Ovary (tissue), 9 donors: ENCODE data around the gene SRCAP. TPM values are rescaled to one million over a fixed set of nuclear protein-coding genes. Genes with fewer than 3 reads are reported as not detected.

Experiments
- DNase-seq, 5 donors: peaks; one replicate each; pipeline ENCODE4 v3.0.0-alpha.2; 2019 to 2020
- H3K27ac ChIP-seq, 2 donors: fragments of 200-600 bp; one replicate each; pipeline versions ENCODE4 v1.5.1 to v1.8.0; 2019 to 2022
- H3K27me3 ChIP-seq: fragments of 200-600 bp; one replicate; pipeline ENCODE4 v1.8.0; 2022
- H3K36me3 ChIP-seq: fragments of 200-600 bp; sonication (generic); one replicate; pipeline ENCODE4 v1.5.1; 2019
- H3K4me1 ChIP-seq: one replicate; pipeline ENCODE4 v1.8.1; 2013; ENCODE audit warnings: mild to moderate bottlenecking, moderate library complexity; ENCODE audit not compliant: insufficient read depth
- H3K4me3 ChIP-seq: fragments of 200-600 bp; sonication (generic); one replicate; pipeline ENCODE4 v1.5.1; 2017
- H3K9me3 ChIP-seq, 2 donors: fragments of 200-600 bp in 1 of 2; sonication (generic) in 1 of 2; one replicate each; pipeline versions ENCODE4 v1.5.1 to v1.8.1; 2013 to 2019; ENCODE audit warnings: mild to moderate bottlenecking in 1 of 2, moderate library complexity in 1 of 2
- EP300 ChIP-seq: sonication (generic); formaldehyde crosslinking; IDR thresholded peaks from one replicate; pipeline ENCODE4 v1.6.1; 2017; ENCODE audit warnings: antibody characterized with exemption
- POLR2A ChIP-seq: fragments of 450-650 bp; IDR thresholded peaks from one replicate; pipeline ENCODE4 v1.6.1; 2017; ENCODE audit warnings: antibody characterized with exemption, mild to moderate bottlenecking, moderate library complexity
- WGBS, 3 donors: extraction: QIAGEN DNeasy Blood & Tissue Kit in 1 of 3; methylation state at CpG; one replicate each; pipeline versions ENCODE4 v1.1.5 to v1.1.7; 2013 to 2017; 5-methylcytosine and 5-hydroxymethylcytosine counted together
- intact Hi-C, 4 donors: fragments of 100-400 bp; cut with DNase I; formaldehyde crosslinking; loops; one replicate each; pipeline versions ENCODE4 v1.11.0 to v1.15.1; 2022 to 2023
- polyA plus RNA-seq, 2 donors: library from polyadenylated mRNA; stranded (reverse); fragments of 200-250 nt in 1 of 2; fragments of 350-450 nt in 1 of 2; fragmentation: Illumina TruSeq in 1 of 2; extraction: RNeasy Lipid Tissue Mini Kit (QIAGEN cat#74804) in 1 of 2; gene quantifications; one replicate each; pipeline ENCODE4 v1.2.3, GENCODE V29; 2013 to 2014
- total RNA-seq, 7 donors: library from RNA; depleted of rRNA in 2 of 7; stranded (reverse); fragments of >200 nt in 2 of 7; fragmentation: NEBNext Ultra II Directional in 3 of 7; extraction: Animal tissue kit (Norgen Biotek cat#: 25700) in 3 of 7; gene quantifications; one replicate each; pipeline versions ENCODE4 v1.1.0 to v1.2.4, GENCODE V29; 2016 to 2023
- TF ChIP-seq, protein P1 (sequence below), 3 donors: fragments of 450-650 bp in 2 of 3; fragments of 200-600 bp in 1 of 3; IDR thresholded peaks; one replicate each; pipeline versions ENCODE4 v1.5.1 to v1.8.0; 2016 to 2022; ENCODE audit warnings: antibody characterized with exemption in 3 of 3, mild to moderate bottlenecking in 1 of 3
- donor health status: DM: no; HTN: no; CAD: no; lungs with moderate emphysema.
- donor health status: DM: no; HTN: no; CAD: no.
- donor health status: Bipolar disorder and iron deficiency.
- donor health status: DM: yes; HTN: yes; CAD: no.
- donor health status: DM: no; HTN: no; CAD: no.
- donor health status: DM: yes; HTN: yes; CAD: no.

Gene SRCAP
- total and polyA plus RNA-seq, 9 donors = 11.4 to 73.1 (median 46.1) TPM

GRCh38 chr16:30697264-30698138, 1.5 kb upstream of the SRCAP start:
- WGBS, 3 donors = 7 to 8% (median 8%) methylated on average over 26 of the region's 26 CpGs
- Histone ChIP-seq H3K4me1 (peaks cover 5% of the 10 kb centered on the region), H3K27ac (peak overlapping the region; percentile 97 to 99), H3K27me3 (no peaks in the 10 kb centered on the region), H3K9me3 (no peaks in the 10 kb centered on the region), H3K36me3 (no peaks in the 10 kb centered on the region), H3K4me3 (peak overlapping the region; percentile 73)
- intact Hi-C loops = loop anchor here in 2 of 4 donors (5.0 kb wide), 2 partner anchors 35 to 40 kb away; partner anchors contain the start of gene FBRS (in 1 of the 2)
- no peak for TF ChIP-seq POLR2A
- TF ChIP-seq EP300 = no peak
- TF ChIP-seq, protein P1, sequence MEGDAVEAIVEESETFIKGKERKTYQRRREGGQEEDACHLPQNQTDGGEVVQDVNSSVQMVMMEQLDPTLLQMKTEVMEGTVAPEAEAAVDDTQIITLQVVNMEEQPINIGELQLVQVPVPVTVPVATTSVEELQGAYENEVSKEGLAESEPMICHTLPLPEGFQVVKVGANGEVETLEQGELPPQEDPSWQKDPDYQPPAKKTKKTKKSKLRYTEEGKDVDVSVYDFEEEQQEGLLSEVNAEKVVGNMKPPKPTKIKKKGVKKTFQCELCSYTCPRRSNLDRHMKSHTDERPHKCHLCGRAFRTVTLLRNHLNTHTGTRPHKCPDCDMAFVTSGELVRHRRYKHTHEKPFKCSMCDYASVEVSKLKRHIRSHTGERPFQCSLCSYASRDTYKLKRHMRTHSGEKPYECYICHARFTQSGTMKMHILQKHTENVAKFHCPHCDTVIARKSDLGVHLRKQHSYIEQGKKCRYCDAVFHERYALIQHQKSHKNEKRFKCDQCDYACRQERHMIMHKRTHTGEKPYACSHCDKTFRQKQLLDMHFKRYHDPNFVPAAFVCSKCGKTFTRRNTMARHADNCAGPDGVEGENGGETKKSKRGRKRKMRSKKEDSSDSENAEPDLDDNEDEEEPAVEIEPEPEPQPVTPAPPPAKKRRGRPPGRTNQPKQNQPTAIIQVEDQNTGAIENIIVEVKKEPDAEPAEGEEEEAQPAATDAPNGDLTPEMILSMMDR (IDR thresholded peaks at IDR 0.05) = no peak
- DNase-seq = no peak

GRCh38 chr16:30698139-30698815, 694 bp upstream of the SRCAP start:
- TF ChIP-seq POLR2A = peak; percentile 69
- TF ChIP-seq EP300 = peak; percentile 44
- TF ChIP-seq, protein P1 (IDR thresholded peaks at IDR 0.05) = no peak
- no peaks in the 10 kb centered on the region for H3K27me3 ChIP-seq
- DNase-seq = peak; percentile 99
- peak overlapping the region; percentile 73 for H3K4me3 ChIP-seq
- no peaks in the 10 kb centered on the region for H3K36me3 ChIP-seq
- intact Hi-C loops = loop anchor here in 2 of 4 donors (5.0 kb wide), 2 partner anchors 36 to 41 kb away; partner anchors contain the start of gene FBRS (in 1 of the 2)
- H3K9me3 ChIP-seq = no peaks in the 10 kb centered on the region
- 0% methylated on average over 51 to 76 of the region's 76 CpGs for WGBS, 3 donors
- peak overlapping the region; percentile 97 to 99 for H3K27ac ChIP-seq
- peaks cover 5% of the 10 kb centered on the region for H3K4me1 ChIP-seq

DNA sequence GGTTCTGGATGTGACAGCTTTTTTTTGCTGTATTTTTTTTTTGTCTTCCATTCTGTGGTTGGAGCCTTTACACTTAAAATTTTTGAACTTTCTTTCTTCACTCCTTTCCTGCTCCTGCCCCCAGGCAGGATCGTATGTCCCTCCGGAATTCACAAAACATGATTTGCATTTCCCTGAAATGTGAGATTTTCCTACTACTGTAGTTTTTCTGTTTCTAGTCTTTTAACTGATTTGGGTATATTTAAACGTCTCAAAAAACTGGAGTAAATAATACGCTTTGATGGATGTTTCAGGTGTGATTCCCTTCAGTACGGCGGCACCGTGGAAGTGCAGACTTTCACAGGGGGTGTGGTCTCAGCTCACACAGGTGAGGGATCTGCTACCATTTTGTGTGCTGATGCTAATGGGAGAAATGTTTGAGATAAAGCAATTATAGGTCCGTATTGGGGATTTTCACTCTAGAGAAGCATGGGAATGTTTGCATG, 686 bp downstream of the SRCAP start:
- TF ChIP-seq, protein P1 (IDR thresholded peaks at IDR 0.05) = no peak
- TF ChIP-seq EP300 (no peak), POLR2A (no peak)
- peaks cover 5% of the 10 kb centered on the region for H3K4me1 ChIP-seq
- no peaks in the 10 kb centered on the region for H3K36me3 ChIP-seq
- no peak for DNase-seq
- H3K9me3 ChIP-seq = no peaks in the 10 kb centered on the region
- 27 to 34% (median 28%) methylated on average over 8 of the region's 8 CpGs for WGBS, 3 donors
- peak overlapping the region; percentile 73 for H3K4me3 ChIP-seq
- intact Hi-C loops = loop anchor here in 2 of 4 donors (5.0 kb wide), 3 partner anchors 37 to 127 kb away; partner anchors contain the start of genes FBRS (in 1 of the 2) and ZNF688 (in 1 of the 2)
- no peaks in the 10 kb centered on the region for H3K27me3 ChIP-seq
- H3K27ac ChIP-seq = peak overlapping the region in 1 of 2 donors; percentile 97

DNA sequence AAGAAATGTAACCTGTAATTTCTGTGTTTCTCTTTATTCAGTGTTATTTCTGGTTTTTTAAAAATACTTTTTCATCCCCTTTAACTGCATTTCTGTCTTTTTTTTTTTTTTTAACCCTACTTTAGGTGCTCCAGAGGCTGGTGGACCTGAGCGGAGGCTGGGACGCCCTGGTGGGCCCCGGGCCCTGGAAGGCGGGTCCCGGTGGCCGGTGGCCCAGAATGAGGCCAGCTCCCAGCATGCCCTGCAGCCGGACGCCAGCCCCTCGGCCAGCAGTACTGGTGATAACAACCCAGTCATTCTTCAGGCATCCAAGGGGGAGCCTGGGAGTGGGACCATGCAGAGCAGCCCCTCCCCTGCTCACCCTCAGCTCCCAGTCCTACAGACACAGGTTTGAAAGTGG, 1.5 kb downstream of the SRCAP start:
- DNase-seq = no peak
- no peak overlapping the region for H3K4me3 ChIP-seq
- WGBS, 3 donors = 14 to 15% (median 15%) methylated on average over 9 of the region's 9 CpGs
- TF ChIP-seq EP300 = no peak
- TF ChIP-seq, protein P1 (IDR thresholded peaks at IDR 0.05) = no peak
- TF ChIP-seq POLR2A = no peak
- H3K36me3 ChIP-seq = no peaks in the 10 kb centered on the region
- no peaks in the 10 kb centered on the region for H3K9me3 ChIP-seq
- H3K27ac ChIP-seq = no peak overlapping the region
- H3K27me3 ChIP-seq = no peaks in the 10 kb centered on the region
- intact Hi-C loops = loop anchor here in 1 of 4 donors (5.0 kb wide), 1 partner anchor 128 kb away; the partner anchor contains the start of gene ZNF688
- peaks cover 5% of the 10 kb centered on the region for H3K4me1 ChIP-seq
